ENCODE measurements around the gene TRIP6. TPM values are rescaled to one million over a fixed set of nuclear protein-coding genes. Genes with fewer than 3 reads are reported as not detected.
A peak's percentile ranks its signal among the peaks of the same experiment; 100 is the strongest.

TRIP6 gene
- total and polyA plus RNA-seq, 2 donors (not counting 1 experiment from before 2014, with no cell fraction given), result 6.8 to 13.8 TPM

DNA sequence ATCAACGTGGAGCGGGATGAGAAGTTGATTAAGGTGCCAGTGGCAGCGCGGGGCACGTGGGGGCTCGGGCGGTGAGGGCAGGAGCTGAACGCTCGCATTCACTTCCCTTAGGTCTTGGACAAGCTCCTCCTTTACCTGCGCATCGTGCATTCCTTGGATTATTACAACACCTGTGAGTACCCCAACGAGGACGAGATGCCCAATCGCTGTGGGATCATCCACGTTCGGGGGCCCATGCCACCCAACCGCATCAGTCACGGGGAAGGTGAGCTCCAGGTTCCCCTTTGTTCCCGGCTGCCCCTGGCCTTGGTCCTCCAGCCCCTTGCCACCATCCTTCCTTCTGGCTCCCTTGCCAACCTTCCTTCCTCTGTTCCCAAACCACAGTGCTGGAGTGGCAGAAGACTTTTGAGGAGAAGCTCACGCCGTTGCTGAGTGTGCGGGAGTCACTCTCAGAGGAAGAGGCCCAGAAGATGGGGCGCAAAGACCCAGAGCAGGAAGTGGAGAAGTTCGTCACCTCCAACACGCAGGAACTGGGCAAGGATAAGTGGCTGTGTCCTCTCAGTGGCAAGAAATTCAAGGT, 19.8 kb downstream of the TRIP6 start:
- H3K4me1 ChIP-seq (ENCODE audit: control insufficient read depth in 2 of 2, insufficient read depth in 2 of 2, low read length in 2 of 2), result peaks cover 38 to 48% of the 10 kb centered on the region in 2 donors
- H4K20me1 ChIP-seq (ENCODE audit: control insufficient read depth, insufficient read depth, low read length, poor library complexity, severe bottlenecking), result peaks cover 35% of the 10 kb centered on the region
- peaks cover 0 to 17% (median 5%) of the 10 kb centered on the region in 4 experiments for H3K27me3 ChIP-seq (replicated peaks in 1 of 4; ENCODE audit: control extremely low read depth in 1 of 4, control insufficient read depth in 3 of 4, insufficient read depth in 4 of 4, low read length in 3 of 4)
- H3K4me1 Mint-ChIP-seq, result peaks cover 53% of the 10 kb centered on the region
- peak overlapping the region; percentile 74 to 76 for H3K27ac ChIP-seq (ENCODE audit: low read length in 2 of 2)
- peaks cover 0 to 60% of the 10 kb centered on the region in 2 experiments for H3K36me3 ChIP-seq (replicated peaks in 1 of 2; ENCODE audit: control extremely low read depth in 1 of 2, control insufficient read depth in 1 of 2, extremely low read depth in 1 of 2, insufficient read depth in 2 of 2, low read length in 1 of 2)
- TF ChIP-seq CTCF (IDR thresholded peaks at IDR 0.05) (no peak), EZH2 (IDR thresholded peaks at IDR 0.05; ENCODE audit: borderline replicate concordance, insufficient read depth, low read depth, low read length, poor library complexity, severe bottlenecking) (no peak)
- intact Hi-C loops (cut with micrococcal nuclease), result loop anchor here (1.0 to 2.0 kb wide), 3 partner anchors 12 to 358 kb away; partner anchors contain the start of genes FIS1, SLC12A9 and SRRT
- peak overlapping the region; percentile 99 for H3K4me2 ChIP-seq (replicated peaks; ENCODE audit: low read depth, low read length, poor library complexity, severe bottlenecking)
- no peaks in the 10 kb centered on the region for H3K9me3 Mint-ChIP-seq (ENCODE audit: insufficient read depth)
- CTCF ChIA-PET, result interaction anchor here (1.2 to 3.8 kb wide), 4 partner anchors 12 to 182 kb away, joined by 3 to 17 read pairs (median 10); partner anchors contain the start of genes POP7, SLC12A9 and SRRT
- H3K79me2 ChIP-seq (ENCODE audit: control insufficient read depth, insufficient read depth, low read length), result peaks cover 20% of the 10 kb centered on the region
- no peak overlapping the region for H2AFZ ChIP-seq (ENCODE audit: insufficient read depth, low read depth, low read length, poor library complexity, severe bottlenecking)
- peak overlapping the region; percentile 6 for H3K9ac ChIP-seq (ENCODE audit: low read length)
- peaks cover 0 to 16% (median 0%) of the 10 kb centered on the region in 3 donors for H3K9me3 ChIP-seq (ENCODE audit: control extremely low read depth in 1 of 3, control insufficient read depth in 2 of 3, insufficient read depth in 1 of 3, low read length in 2 of 3)
- peaks cover 10% of the 10 kb centered on the region for H3K27me3 Mint-ChIP-seq
- POLR2A ChIA-PET, result interaction anchor here (5.6 kb wide), 1 partner anchor 11 kb away, joined by 84 read pairs; the partner anchor contains the start of gene SRRT
- no peak for ATAC-seq (ENCODE audit: low read depth)
- WGBS (ENCODE audit: insufficient coverage), result 81% methylated on average over 22 of the region's 25 CpGs
- H3K4me3 Mint-ChIP-seq, result peak overlapping the region; percentile 87
- H3K4me3 ChIP-seq (ENCODE audit: control extremely low read depth in 1 of 5, extremely low read depth in 1 of 5, insufficient read depth in 1 of 5, low read depth in 2 of 5, low read length in 4 of 5), result peak overlapping the region in 3 of 5 experiments; percentile 21 to 52 (median 30)
- H3K27ac Mint-ChIP-seq, result peak overlapping the region; percentile 92
- no peak for DNase-seq

Measured in B cell (primary cell).